Stomach (tissue), 4 donors: ENCODE measurements around the gene CCDC38.

Experiments
- EP300 ChIP-seq: sonication (generic); formaldehyde crosslinking; IDR thresholded peaks from one replicate; pipeline ENCODE4 v1.6.1; 2017; ENCODE audit warnings: antibody characterized with exemption
- POLR2A ChIP-seq, 4 donors: fragments of 450-650 bp; IDR thresholded peaks; one replicate each; pipeline ENCODE4 v1.6.1; 2016; ENCODE audit warnings: antibody characterized with exemption in 4 of 4, control low read depth in 2 of 4, mild to moderate bottlenecking in 1 of 4, moderate library complexity in 1 of 4
- POLR2AphosphoS5 ChIP-seq, 3 donors: sonication (generic); formaldehyde crosslinking; IDR thresholded peaks; one replicate each; pipeline ENCODE4 v1.6.1; 2016; ENCODE audit warnings: antibody characterized with exemption in 3 of 3
- TF ChIP-seq, protein P1 (sequence below), 7 experiments: fragments of 450-650 bp in 4 of 7; fragments of 200-600 bp in 3 of 7; sonication (generic) in 3 of 7; IDR thresholded peaks; one replicate each; pipeline ENCODE4 v1.5.1; 2016 to 2019; ENCODE audit warnings: antibody characterized with exemption in 7 of 7, control low read depth in 2 of 7, mild to moderate bottlenecking in 1 of 7

DNA sequence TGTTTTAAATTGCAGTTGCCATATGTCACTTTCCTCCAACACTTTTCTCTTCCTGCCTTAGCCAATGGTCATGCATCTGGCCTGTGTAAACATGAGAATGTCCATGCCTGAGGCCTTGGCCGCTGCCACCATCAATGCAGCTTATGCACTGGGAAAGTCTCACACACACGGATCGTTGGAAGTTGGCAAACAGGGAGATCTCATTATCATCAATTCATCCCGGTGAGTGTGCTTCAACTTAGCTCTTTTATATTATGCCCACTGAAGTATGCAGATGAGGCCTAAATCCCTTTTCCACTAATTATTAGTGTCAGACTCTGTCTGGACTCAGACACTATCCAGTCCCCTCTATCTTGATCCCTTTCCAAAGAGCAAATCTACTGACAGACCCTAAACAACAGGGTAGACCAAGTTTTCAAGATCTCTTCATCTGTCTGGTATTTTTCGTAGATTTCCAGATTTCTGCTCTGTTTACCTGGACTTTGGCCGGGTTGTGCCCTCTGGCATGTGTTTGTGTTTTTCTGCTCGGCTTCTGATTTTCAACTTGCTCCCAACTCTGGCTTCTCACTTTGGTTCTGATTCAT, 24.0 kb upstream of the CCDC38 start:
- TF ChIP-seq, protein P1, sequence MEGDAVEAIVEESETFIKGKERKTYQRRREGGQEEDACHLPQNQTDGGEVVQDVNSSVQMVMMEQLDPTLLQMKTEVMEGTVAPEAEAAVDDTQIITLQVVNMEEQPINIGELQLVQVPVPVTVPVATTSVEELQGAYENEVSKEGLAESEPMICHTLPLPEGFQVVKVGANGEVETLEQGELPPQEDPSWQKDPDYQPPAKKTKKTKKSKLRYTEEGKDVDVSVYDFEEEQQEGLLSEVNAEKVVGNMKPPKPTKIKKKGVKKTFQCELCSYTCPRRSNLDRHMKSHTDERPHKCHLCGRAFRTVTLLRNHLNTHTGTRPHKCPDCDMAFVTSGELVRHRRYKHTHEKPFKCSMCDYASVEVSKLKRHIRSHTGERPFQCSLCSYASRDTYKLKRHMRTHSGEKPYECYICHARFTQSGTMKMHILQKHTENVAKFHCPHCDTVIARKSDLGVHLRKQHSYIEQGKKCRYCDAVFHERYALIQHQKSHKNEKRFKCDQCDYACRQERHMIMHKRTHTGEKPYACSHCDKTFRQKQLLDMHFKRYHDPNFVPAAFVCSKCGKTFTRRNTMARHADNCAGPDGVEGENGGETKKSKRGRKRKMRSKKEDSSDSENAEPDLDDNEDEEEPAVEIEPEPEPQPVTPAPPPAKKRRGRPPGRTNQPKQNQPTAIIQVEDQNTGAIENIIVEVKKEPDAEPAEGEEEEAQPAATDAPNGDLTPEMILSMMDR (IDR thresholded peaks at IDR 0.05) = no peak
- TF ChIP-seq POLR2A (IDR thresholded peaks at IDR 0.05) (no peak), POLR2AphosphoS5 (IDR thresholded peaks at IDR 0.05) (no peak), EP300 (no peak)
